GM23248 (cell line): ENCODE measurements around the gene JPT2. TPM values are rescaled to one million over a fixed set of nuclear protein-coding genes. Genes with fewer than 3 reads are reported as not detected.

ENCODE experiments used
- DNase-seq: peaks from one replicate; pipeline ENCODE4 v3.0.0-alpha.2; 2015
- H2AFZ ChIP-seq: fragments of 200-600 bp; sonication (generic); 2 replicates; pipeline ENCODE4 v1.6.1; 2016; ENCODE audit warnings: antibody characterized with exemption
- H3F3A ChIP-seq: fragments of 200-600 bp; sonication (generic); 2 replicates; pipeline ENCODE4 v1.6.1; 2016; ENCODE audit warnings: mild to moderate bottlenecking, antibody characterized with exemption, mixed run types; ENCODE audit not compliant: insufficient read depth
- H3K27ac ChIP-seq: fragments of 200-600 bp; sonication (generic); 2 replicates; pipeline ENCODE4 v1.5.1; 2016; ENCODE audit warnings: mild to moderate bottlenecking
- H3K27me3 ChIP-seq: fragments of 200-600 bp; sonication (generic); replicated peaks from 2 replicates; pipeline ENCODE4 v1.6.1; 2016; ENCODE audit warnings: mild to moderate bottlenecking; ENCODE audit not compliant: insufficient read depth
- H3K36me3 ChIP-seq: fragments of 200-600 bp; sonication (generic); 2 replicates; pipeline ENCODE4 v1.6.1; 2016; ENCODE audit warnings: low read depth, mild to moderate bottlenecking
- H3K4me1 ChIP-seq: fragments of 200-600 bp; sonication (generic); 2 replicates; pipeline ENCODE4 v1.6.1; 2016; ENCODE audit warnings: mild to moderate bottlenecking; ENCODE audit not compliant: insufficient read depth
- H3K4me2 ChIP-seq: fragments of 200-600 bp; sonication (generic); one replicate; pipeline ENCODE4 v1.6.1; 2016; ENCODE audit warnings: mild to moderate bottlenecking; ENCODE audit not compliant: unreplicated experiment
- H3K4me3 ChIP-seq: fragments of 200-600 bp; sonication (generic); 2 replicates; pipeline ENCODE4 v1.5.1; 2016; ENCODE audit warnings: mild to moderate bottlenecking
- H3K79me2 ChIP-seq: fragments of 200-600 bp; sonication (generic); 2 replicates; pipeline ENCODE4 v1.6.1; 2016; ENCODE audit warnings: mild to moderate bottlenecking; ENCODE audit not compliant: insufficient read depth
- H3K9ac ChIP-seq: fragments of 200-600 bp; sonication (generic); 2 replicates; pipeline ENCODE4 v1.6.1; 2016; ENCODE audit warnings: mild to moderate bottlenecking
- H3K9me2 ChIP-seq: fragments of 200-600 bp; sonication (generic); 2 replicates; pipeline ENCODE4 v1.6.1; 2016; ENCODE audit warnings: mixed run types, mild to moderate bottlenecking, moderate library complexity; ENCODE audit not compliant: insufficient read depth
- H3K9me3 ChIP-seq: fragments of 200-600 bp; sonication (generic); one replicate; pipeline ENCODE4 v1.6.1; 2017; ENCODE audit warnings: low read depth
- H4K20me1 ChIP-seq: fragments of 200-600 bp; sonication (generic); 2 replicates; pipeline ENCODE4 v1.6.0; 2016; ENCODE audit not compliant: insufficient read depth
- EZH2 ChIP-seq: fragments of 200-600 bp; sonication (generic); IDR thresholded peaks from 2 replicates; pipeline ENCODE4 v1.6.1; 2018; ENCODE audit warnings: antibody characterized with exemption, mild to moderate bottlenecking; ENCODE audit not compliant: insufficient read depth, poor library complexity, severe bottlenecking
- EZH2phosphoT487 ChIP-seq: fragments of 200-600 bp; sonication (generic); IDR thresholded peaks from 2 replicates; pipeline ENCODE4 v1.6.1; 2018; ENCODE audit warnings: antibody characterized with exemption, moderate library complexity, mild to moderate bottlenecking, low read depth; ENCODE audit not compliant: insufficient read depth
- WGBS, 2 experiments: methylation state at CpG; one replicate each; pipeline ENCODE4 v1.1.6; 2015 to 2017; ENCODE audit warnings: low lambda C conversion rate in 2 of 2, low coverage in 1 of 2; ENCODE audit errors: missing lambda C conversion rate in 2 of 2; 5-methylcytosine and 5-hydroxymethylcytosine counted together
- in situ Hi-C: fragments of 300-500 bp; cut with MboI; formaldehyde crosslinking; loops from 2 replicates; pipeline ENCODE4 v1.15.0; 2020
- polyA plus RNA-seq: library from polyadenylated mRNA; unstranded; fragments of >200 nt; fragmentation: Nextera tagmentation; extraction: Ambion mirVana; gene quantifications from 2 replicates; pipeline ENCODE4 v1.2.1, GENCODE V29; 2016
- total RNA-seq: library from RNA; depleted of rRNA; stranded (reverse); fragments of >200 nt; shearing (Covaris generic); gene quantifications from 2 replicates; pipeline ENCODE4 v1.2.3, GENCODE V29; 2014

The JPT2 gene
- total and polyA plus RNA-seq, 2 experiments from 2014 or later: 8.0 to 51.8 TPM

DNA sequence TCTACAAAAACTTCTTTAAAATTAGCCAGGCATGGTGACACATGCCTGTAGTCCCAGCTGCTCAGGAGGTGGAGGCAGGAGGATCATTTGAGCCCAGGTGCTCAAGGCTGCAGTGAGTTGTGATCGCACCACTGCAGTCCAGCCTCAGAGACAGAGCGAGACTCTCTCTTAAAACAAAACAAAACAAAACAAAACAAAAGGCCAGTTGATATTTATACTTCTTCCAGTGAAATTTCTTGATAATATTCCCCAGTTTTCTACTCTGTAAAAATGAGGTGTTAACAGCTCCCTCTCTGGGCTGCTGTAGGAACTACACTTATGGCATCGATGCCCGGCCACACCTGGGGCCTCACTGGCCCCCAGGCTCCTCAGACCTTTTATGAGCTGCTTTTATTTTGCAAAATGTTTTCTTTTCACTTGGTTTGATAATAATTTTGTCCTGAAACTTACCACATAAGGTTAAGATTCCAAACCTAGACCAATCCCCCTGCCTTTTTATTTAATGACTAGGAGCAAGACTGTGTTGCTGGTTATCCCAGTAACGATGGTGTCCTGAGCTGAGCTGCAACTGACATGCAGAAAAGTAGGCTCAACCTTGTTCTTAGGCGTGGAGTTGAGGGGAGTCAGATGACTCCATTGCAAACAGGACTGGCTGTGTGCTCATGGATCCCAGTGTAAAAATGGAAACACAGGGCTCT is 45.5 kb downstream of the JPT2 start:
- 52 to 58% methylated on average over 6 of the region's 6 CpGs for WGBS, 2 experiments
- Histone ChIP-seq H3F3A (peaks cover 4% of the 10 kb centered on the region; the same call in 1 of the 2 replicates), H3K4me2 (no peak overlapping the region), H3K9ac (no peak overlapping the region; the same call in 1 of the 2 replicates), H4K20me1 (peaks cover 3% of the 10 kb centered on the region), H3K4me3 (no peak overlapping the region), H3K27ac (peak overlapping the region; percentile 59; the same call in 1 of the 2 replicates), H3K4me1 (peaks cover 13% of the 10 kb centered on the region), H3K9me3 (no peaks in the 10 kb centered on the region), H3K36me3 (no peaks in the 10 kb centered on the region; the same call in 1 of the 2 replicates), H2AFZ (no peak overlapping the region), H3K27me3 (no peaks in the 10 kb centered on the region), H3K79me2 (peaks cover 87% of the 10 kb centered on the region), H3K9me2 (no peaks in the 10 kb centered on the region)
- TF ChIP-seq EZH2 (no peak), EZH2phosphoT487 (no peak)
- peak; percentile 61 for DNase-seq
- in situ Hi-C loops: no loop called here

DNA sequence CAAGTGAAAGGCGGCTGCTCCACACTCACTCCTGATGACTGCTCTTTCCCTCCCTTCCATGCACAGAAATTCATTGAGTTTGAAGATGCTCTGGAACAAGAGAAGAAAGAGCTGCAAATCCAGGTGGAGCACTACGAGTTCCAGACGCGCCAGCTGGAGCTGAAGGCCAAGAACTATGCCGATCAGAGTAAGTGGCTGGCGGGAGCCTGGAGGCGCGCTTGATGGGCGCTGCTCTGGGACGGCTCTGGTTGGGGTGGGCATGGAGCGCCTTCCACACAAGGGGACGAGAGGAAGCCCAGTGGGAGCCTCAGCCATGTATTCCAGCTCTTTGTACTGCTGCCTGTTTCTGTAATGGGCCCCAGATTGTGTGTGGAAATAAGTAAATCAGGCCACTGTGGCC is 46.4 kb downstream of the JPT2 start:
- Histone ChIP-seq H3K27ac (no peak overlapping the region), H3K9me2 (no peaks in the 10 kb centered on the region), H3K4me1 (peaks cover 13% of the 10 kb centered on the region), H3K9ac (no peak overlapping the region), H3K27me3 (no peaks in the 10 kb centered on the region), H2AFZ (no peak overlapping the region), H3K4me3 (no peak overlapping the region), H4K20me1 (peaks cover 3% of the 10 kb centered on the region), H3K36me3 (no peaks in the 10 kb centered on the region; the same call in 1 of the 2 replicates), H3K4me2 (no peak overlapping the region), H3K79me2 (peaks cover 78% of the 10 kb centered on the region), H3F3A (peaks cover 4% of the 10 kb centered on the region; the same call in 1 of the 2 replicates), H3K9me3 (no peaks in the 10 kb centered on the region)
- in situ Hi-C loops: no loop called here
- TF ChIP-seq EZH2: no peak
- no peak for TF ChIP-seq EZH2phosphoT487
- WGBS, 2 experiments: 89 to 92% methylated on average over 12 of the region's 12 CpGs
- no peak for DNase-seq

- Histone ChIP-seq H3K36me3 (no peaks in the 10 kb centered on the region; the same call in 1 of the 2 replicates), H3K27ac (no peak overlapping the region), H3K4me2 (no peak overlapping the region), H3K27me3 (no peaks in the 10 kb centered on the region), H3K9me2 (no peaks in the 10 kb centered on the region), H3K4me3 (no peak overlapping the region), H4K20me1 (peaks cover 3% of the 10 kb centered on the region), H3K4me1 (peaks cover 10% of the 10 kb centered on the region), H2AFZ (no peak overlapping the region), H3K79me2 (peaks cover 54% of the 10 kb centered on the region), H3K9me3 (no peaks in the 10 kb centered on the region), H3K9ac (no peak overlapping the region), H3F3A (peaks cover 4% of the 10 kb centered on the region; the same call in 1 of the 2 replicates)
- no peak for TF ChIP-seq EZH2
- no peak for TF ChIP-seq EZH2phosphoT487
- WGBS, 2 experiments: 94 to 95% methylated on average over 30 to 32 of the region's 32 CpGs
- in situ Hi-C loops: no loop called here
- no peak for DNase-seq
These were observed 48.8 kb downstream of the JPT2 start for GRCh38 chr16:1726661-1727502.

GRCh38 chr16:1727651-1728624 is 49.9 kb downstream of the JPT2 start:
- peaks cover 48% of the 10 kb centered on the region for H3K79me2 ChIP-seq
- 88 to 91% methylated on average over 36 to 37 of the region's 37 CpGs for WGBS, 2 experiments
- H3K9me2 ChIP-seq: no peaks in the 10 kb centered on the region
- TF ChIP-seq EZH2phosphoT487 (no peak), EZH2 (no peak)
- no peak overlapping the region for H3K4me3 ChIP-seq
- H3K9ac ChIP-seq: no peak overlapping the region
- no peaks in the 10 kb centered on the region for H3K9me3 ChIP-seq
- H2AFZ ChIP-seq: no peak overlapping the region
- H3K4me2 ChIP-seq: no peak overlapping the region
- H3F3A ChIP-seq: no peaks in the 10 kb centered on the region; the same call in 1 of the 2 replicates
- H3K27ac ChIP-seq: no peak overlapping the region
- H4K20me1 ChIP-seq: peaks cover 3% of the 10 kb centered on the region
- no peaks in the 10 kb centered on the region; the same call in 1 of the 2 replicates for H3K36me3 ChIP-seq
- no peaks in the 10 kb centered on the region for H3K27me3 ChIP-seq
- in situ Hi-C loops: no loop called here
- 0 out of 2 replicates have a peak, but pooled peaks cover 4% of the 10 kb centered on the region for H3K4me1 ChIP-seq
- DNase-seq: no peak
